Measurements from ENCODE around the gene CELA1. TPM values are rescaled to one million over a fixed set of nuclear protein-coding genes. Genes with fewer than 3 reads are reported as not detected.

Gene CELA1
- total RNA-seq: not detected

DNA sequence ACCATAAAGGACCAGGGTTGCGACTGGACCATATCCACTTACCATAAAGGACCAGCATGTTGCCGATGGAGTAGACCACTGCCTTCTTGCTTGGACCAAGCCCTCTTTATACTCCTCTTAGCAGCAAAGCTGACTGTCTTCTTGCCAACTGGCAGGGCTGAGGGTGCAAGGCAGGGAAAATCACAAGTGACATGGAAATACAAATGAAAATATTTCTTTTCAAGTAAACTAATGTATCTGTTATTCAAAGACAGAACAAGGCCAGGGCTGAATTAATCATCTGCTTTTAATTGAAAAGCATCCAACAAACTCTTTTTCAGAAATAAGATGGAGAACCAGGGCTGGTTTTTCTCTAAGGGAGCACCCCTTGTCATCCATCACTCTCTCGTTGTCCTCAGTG, at the start of gene CELA1:
CELA1 (minus strand) TSS at position 99 of the 400 bp plus-strand sequence; CDS start at position 58, 41 bp downstream.

GRCh38 chr12:51391283-51392123, 45.0 kb upstream of the CELA1 start, which contains the start of gene GALNT6:
GALNT6 (minus strand) TSS chr12:51391406; CDS start chr12:51379781, 11,625 bp downstream.

GRCh38 chr12:51323966-51324895, 22.2 kb downstream of the CELA1 start, which contains the start of gene BIN2:
BIN2 (minus strand) TSS chr12:51324174; CDS start chr12:51324102, 72 bp downstream.

Other genes starting within 250 kb of the CELA1 start
- gene TFCP2, start 173.5 kb downstream of the CELA1 start, total RNA-seq: 22.8 TPM
- gene POU6F1, start 128.6 kb downstream of the CELA1 start, total RNA-seq: 12.0 TPM
- 63.0 TPM for gene DAZAP2, start 107.9 kb downstream of the CELA1 start, total RNA-seq
- gene SMAGP, start 76.3 kb downstream of the CELA1 start, total RNA-seq: 1.4 TPM
- gene BIN2, start 22.5 kb downstream of the CELA1 start, total RNA-seq: 2.3 TPM
- gene GALNT6, start 44.7 kb upstream of the CELA1 start, total RNA-seq: 0.23 TPM
- 42.7 TPM for gene SLC4A8, start 78.2 kb upstream of the CELA1 start, total RNA-seq
- 74.3 TPM for gene SCN8A, start 244.6 kb upstream of the CELA1 start, total RNA-seq

Data from diencephalon (tissue), 1 donor.